ENCODE measurements around the gene ADGRE1.

DNA sequence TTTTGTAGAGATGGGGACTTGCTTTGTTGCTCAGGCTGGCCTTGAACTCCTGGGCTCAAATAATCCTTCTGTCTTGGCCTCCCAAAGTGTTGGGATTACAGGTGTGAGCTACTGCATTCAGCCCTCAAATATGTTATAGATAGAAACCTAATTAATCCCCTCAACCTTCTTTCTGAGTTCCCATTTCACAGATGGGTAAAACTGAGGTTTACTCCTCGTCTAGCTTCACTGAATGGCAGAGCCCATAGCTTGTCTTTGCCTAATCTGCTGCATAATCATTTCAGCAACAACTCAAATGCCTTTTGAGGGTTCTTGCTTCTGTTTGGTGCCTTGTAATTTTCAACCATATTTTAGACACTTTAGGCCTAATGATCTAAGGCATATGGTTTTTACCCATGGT lies 36.0 kb upstream of the ADGRE1 start:
- no peak for TF ChIP-seq POLR2AphosphoS5 (IDR thresholded peaks at IDR 0.05)
- no peak for TF ChIP-seq CTCF (IDR thresholded peaks at IDR 0.05)
- TF ChIP-seq POLR2A (IDR thresholded peaks at IDR 0.05; ENCODE audit: low read depth) = no peak
- TF ChIP-seq EP300 (IDR thresholded peaks at IDR 0.05) = no peak

Data from esophagus muscularis mucosa (tissue), 4 donors.